Measurements from ENCODE around the gene POLDIP2.
A peak's percentile ranks its signal among the peaks of the same experiment; 100 is the strongest.

The POLDIP2 gene

DNA sequence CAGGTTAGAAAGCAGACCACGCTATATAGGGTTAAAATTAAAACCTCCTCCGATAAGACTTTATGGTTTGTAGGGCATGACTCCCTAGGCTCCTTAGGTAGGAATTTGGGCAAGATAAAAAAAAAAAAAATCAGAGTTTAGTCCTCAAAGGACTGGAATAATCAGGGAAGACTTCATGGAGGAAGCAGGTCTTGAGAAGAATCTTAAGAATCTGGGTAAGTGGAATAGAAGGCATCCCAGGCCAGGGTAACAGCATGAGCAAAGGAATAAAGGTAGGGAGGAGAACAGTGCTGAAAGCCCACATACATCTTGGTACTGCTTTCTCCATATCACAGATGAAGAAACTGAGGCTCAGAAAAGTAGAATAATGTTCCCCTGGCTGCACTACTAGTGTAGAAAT, 33.2 kb upstream of the POLDIP2 start:
- no peak for DNase-seq (ENCODE audit: low read depth)

DNA sequence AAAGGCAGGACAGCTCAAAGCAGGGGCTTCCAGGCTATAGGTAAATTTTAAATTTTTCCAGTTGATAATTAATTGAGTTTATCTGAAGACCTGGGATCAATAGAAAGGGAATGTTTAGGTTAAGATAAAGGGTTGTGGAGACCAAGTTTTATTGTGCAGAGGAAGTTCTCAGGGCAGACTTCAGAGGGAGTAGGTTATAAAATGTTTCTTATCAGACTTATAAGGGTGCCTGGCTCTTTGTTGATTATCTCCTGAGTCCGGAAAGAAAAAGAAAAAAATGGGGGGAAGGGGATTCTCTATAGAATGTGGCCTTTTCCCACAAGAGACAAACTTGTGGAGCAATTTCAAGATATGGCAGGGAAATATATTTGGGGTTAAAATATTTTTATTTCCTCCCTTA, 32.8 kb upstream of the POLDIP2 start:
- DNase-seq (ENCODE audit: low read depth), result no peak

DNA sequence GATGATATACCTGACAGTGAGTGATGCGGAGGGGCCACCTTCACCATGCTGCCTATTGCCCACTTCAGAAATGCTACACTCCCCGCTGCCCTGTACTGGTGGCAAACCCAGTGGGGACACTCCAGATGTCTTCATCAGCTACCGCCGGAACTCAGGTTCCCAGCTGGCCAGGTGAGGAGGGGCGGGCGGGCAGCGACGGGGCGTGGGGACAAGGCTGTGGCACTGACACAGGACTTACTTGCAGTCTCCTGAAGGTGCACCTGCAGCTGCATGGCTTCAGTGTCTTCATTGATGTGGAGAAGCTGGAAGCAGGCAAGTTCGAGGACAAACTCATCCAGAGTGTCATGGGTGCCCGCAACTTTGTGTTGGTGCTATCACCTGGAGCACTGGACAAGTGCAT, 30.8 kb upstream of the POLDIP2 start:
- no peak for DNase-seq (ENCODE audit: low read depth)

GRCh38 chr17:28386391-28386790, 29.1 kb upstream of the POLDIP2 start:
- DNase-seq (ENCODE audit: low read depth), result no peak

GRCh38 chr17:28385406-28385805, 28.1 kb upstream of the POLDIP2 start:
- no peak for DNase-seq (ENCODE audit: low read depth)

GRCh38 chr17:28385037-28385400, 27.7 kb upstream of the POLDIP2 start:
- DNase-seq (ENCODE audit: low read depth), result no peak

- peak; percentile 44 for DNase-seq (ENCODE audit: low read depth)
Measured at GRCh38 chr17:28384281-28385036, 27.1 kb upstream of the POLDIP2 start.

DNA sequence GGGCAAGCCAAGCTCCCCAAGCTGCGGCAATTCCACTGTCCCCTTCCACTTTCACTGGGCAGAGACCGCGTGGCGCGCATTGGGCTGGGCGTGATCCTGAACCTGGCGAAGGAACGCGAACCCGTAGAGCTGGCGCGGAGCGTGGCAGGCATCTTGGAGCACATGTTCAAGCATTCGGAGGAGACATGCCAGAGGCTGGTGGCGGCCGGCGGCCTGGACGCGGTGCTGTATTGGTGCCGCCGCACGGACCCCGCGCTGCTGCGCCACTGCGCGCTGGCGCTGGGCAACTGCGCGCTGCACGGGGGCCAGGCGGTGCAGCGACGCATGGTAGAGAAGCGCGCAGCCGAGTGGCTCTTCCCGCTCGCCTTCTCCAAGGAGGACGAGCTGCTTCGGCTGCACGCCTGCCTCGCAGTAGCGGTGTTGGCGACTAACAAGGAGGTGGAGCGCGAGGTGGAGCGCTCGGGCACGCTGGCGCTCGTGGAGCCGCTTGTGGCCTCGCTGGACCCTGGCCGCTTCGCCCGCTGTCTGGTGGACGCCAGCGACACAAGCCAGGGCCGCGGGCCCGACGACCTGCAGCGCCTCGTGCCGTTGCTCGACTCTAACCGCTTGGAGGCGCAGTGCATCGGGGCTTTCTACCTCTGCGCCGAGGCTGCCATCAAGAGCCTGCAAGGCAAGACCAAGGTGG, 24.0 kb upstream of the POLDIP2 start:
- no peak for DNase-seq (ENCODE audit: low read depth)

DNA sequence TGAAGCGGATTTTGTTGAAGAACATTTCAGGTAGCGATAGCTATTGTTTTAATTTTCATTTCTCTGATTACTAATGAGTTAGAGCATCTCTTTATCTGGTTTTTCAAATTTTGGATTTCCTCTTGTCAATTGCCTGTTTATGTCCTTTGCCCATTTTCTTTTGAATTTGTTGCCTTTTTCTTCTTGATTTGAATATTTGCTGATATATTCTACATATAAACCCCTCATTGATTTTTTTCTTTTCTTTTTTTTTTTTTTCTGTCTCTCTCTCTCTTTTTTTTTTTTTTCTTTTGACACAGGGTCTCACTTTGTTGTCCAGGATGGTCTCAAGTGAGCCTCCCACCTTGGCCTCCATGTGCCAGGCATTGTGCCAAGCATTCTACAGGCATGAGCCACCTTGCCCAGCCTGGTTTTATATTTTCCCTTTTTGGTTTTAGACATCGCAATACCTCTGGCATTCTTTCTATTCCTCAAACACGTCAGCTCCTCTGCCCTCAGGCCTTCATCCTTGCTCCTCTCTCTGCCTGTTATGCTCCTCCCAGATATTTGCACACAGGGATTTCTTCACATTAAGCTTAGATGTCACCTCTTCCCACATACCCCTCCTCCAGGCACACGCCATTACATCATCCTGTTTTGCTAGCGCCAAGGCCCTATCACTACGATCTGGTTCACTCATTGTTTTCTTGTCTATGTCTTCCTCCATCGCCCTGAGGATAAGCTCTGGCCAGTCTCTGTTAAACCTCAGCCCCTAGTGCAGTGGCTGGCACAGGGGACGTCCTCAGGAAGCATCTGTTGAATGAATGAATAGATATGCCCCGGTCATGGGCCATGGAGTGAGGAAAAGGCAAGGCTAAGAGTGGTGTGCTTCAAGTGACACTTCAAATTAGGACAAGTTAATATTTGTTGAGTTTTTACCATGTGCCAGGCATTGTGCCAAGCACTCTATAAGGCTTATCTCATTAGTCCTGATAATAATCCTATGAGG, 22.8 kb upstream of the POLDIP2 start:
- no peak for DNase-seq (ENCODE audit: low read depth)

DNA sequence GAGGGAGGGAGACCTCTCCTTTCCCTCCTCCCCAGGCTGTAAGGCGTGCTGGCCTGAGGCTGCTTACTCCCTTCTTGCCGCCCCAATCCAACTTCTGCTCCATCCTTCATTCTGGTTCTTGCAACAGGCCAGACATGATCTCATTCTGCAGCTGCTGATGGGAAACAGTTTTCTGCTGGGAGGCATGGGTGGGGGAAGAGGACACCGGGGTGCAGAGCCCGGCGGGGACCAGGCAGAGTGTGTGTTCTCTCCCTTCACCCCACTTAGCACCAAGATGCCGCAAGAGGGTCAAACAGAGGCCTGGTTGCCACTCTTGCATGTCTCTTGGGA, 15.6 kb upstream of the POLDIP2 start:
- no peak for DNase-seq (ENCODE audit: low read depth)

DNA sequence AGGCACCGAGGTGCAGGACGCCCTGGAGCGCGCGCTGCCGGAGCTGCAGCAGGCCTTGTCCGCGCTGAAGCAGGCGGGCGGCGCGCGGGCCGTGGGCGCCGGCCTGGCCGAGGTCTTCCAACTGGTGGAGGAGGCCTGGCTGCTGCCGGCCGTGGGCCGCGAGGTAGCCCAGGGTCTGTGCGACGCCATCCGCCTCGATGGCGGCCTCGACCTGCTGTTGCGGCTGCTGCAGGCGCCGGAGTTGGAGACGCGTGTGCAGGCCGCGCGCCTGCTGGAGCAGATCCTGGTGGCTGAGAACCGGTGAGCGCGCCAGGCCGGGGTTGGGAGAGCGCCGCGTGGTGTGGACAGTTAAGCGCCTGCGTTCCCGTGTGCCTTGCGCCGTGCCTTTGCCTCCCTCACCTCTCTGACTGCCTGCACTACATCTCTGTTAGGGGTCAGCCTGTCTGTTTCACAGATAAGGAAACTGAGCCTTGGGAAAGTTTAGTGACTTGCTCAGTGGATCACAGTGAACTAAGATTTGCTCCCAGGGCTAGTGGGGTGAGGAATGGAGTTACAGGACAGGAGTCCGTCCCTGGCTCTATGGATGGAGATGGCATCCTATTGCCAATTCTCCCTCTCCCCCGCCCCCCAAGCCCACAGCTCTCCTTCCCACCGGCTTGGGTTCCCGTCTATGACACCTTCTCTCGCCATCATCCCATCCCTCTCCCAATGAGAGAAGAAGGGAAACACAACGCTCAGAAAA, 15.0 kb upstream of the POLDIP2 start:
- DNase-seq (ENCODE audit: low read depth), result no peak

DNA sequence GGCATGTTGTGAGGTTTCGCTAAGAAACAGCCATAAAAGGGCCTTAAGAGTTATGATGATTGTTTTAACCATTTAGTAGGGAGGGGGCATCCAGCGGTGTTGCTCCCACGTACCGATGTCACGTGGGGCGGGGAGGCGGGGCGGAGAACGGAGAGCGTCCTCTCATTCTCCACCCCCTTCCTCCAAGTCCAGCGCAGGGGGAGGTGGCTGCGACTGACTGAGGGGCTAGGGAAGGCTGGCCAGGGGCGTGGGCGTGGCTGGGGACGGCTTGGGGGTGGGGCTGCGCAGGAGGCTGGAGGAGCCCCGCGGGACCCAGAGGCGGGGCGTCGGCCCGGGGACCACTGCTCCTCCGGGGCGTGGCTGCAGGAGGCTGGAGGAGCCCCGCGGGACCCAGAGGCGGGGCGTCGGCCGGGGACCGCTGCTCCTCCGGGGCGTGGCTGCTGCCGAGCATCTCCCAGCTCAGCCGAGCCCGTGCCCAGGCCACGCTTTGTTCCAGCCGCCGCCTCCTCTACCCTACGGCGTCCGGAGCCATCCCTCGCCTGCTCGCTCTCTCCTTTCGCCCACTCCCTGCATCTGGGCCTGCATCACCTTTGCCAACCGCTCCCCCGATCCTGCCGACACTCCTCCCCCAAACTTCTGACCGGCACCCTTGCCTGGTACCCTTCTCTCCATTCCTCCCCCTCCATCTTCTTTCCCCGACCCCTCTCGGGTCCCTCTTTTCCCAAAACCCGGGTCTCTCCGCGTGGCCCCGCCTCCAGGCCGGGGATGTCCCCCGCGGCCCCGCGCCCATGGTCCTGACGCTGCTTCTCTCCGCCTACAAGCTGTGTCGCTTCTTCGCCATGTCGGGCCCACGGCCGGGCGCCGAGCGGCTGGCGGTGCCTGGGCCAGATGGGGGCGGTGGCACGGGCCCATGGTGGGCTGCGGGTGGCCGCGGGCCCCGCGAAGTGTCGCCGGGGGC, 14.2 kb upstream of the POLDIP2 start, which contains the start of gene SARM1:
Gene SARM1, plus strand, starts transcription at position 450 of the 958 bp plus-strand sequence. Its CDS starts 339 bp downstream, at position 789.
- DNase-seq (ENCODE audit: low read depth), result peak; percentile 80

DNA sequence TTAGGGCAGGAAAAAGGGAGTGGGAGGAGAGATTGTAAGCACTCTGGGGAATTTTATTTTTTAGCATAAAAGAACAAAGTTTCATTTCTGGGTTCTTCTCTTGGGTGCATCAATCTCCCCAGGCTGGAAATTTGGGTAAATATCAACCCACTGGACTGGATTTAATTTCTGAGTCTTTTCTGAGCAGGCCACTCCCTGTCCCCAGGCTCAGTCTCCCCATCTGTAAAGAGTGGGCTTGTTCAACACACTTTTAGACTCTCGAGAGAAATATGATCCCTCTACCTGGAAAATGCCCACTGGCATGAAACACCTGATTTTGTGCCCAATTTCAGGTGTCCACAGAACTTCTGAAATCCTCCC, 13.4 kb upstream of the POLDIP2 start:
- DNase-seq (ENCODE audit: low read depth), result no peak

DNA sequence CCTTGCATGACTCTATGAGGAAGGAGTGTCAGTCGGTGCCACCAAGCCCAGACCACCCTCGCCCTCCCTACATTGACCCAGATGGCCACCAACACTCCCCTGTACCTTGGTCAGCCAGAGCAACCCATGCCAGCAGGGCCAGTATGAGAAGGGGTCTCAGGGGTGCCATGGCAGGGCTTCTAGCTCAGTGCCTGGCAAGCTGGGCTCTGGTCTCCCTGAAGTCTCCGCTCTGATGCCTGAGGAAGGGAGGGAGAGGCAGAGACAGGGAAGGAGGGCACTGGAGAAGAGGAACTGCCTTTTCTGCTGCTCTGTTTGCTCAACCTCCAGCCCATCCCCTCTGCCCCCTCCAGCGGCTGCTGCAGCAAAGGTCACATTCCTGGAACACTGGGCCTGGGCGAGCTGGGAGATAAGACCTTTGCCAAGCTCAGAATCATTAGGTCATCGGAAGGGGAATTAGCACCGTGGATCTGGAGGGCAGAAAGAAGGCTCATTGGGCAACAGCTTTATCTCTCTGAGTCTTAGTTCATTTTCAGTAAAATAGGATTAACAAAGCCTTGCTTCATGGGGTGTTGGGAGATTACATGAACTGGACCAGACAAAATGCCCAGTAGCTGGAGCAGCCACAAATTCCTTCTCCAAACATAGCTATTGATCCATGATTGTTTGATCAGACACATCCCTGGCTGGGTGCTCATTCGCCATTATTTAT, 12.9 kb upstream of the POLDIP2 start, which contains the start of gene VTN:
Gene VTN, minus strand, starts transcription at position 273 of the 709 bp plus-strand sequence. Its CDS starts 104 bp downstream, at position 169.
- no peak for DNase-seq (ENCODE audit: low read depth)

DNA sequence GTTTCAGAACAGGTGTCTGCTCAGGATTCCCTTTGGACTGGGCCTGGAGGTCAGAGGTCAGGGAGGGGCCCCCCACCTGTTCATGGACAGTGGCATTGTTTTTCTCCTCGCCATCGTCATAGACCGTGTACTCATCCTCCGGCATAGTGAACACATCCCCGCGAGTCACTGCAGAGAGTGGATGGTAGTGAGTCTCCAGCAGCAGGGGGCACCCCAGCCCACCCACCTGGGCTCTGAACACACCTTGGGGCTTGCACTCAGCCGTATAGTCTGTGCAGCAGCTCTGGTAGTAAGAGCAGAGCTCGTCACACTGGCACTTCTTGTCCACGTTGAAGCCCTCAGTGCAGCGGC, 12.3 kb upstream of the POLDIP2 start:
- DNase-seq (ENCODE audit: low read depth), result no peak

GRCh38 chr17:28368915-28369683, 11.8 kb upstream of the POLDIP2 start:
- no peak for DNase-seq (ENCODE audit: low read depth)

- DNase-seq (ENCODE audit: low read depth), result no peak
Measured at GRCh38 chr17:28368306-28368831, 11.0 kb upstream of the POLDIP2 start.

GRCh38 chr17:28367641-28368305, 10.4 kb upstream of the POLDIP2 start:
- DNase-seq (ENCODE audit: low read depth), result no peak
